ENCODE measurements around the gene ENTPD2. TPM values are rescaled to one million over a fixed set of nuclear protein-coding genes. Genes with fewer than 3 reads are reported as not detected.

ENTPD2 gene
- total and polyA plus RNA-seq, 2 of the 4 experiments (the other 2 are of a cell fraction), result not detected

DNA sequence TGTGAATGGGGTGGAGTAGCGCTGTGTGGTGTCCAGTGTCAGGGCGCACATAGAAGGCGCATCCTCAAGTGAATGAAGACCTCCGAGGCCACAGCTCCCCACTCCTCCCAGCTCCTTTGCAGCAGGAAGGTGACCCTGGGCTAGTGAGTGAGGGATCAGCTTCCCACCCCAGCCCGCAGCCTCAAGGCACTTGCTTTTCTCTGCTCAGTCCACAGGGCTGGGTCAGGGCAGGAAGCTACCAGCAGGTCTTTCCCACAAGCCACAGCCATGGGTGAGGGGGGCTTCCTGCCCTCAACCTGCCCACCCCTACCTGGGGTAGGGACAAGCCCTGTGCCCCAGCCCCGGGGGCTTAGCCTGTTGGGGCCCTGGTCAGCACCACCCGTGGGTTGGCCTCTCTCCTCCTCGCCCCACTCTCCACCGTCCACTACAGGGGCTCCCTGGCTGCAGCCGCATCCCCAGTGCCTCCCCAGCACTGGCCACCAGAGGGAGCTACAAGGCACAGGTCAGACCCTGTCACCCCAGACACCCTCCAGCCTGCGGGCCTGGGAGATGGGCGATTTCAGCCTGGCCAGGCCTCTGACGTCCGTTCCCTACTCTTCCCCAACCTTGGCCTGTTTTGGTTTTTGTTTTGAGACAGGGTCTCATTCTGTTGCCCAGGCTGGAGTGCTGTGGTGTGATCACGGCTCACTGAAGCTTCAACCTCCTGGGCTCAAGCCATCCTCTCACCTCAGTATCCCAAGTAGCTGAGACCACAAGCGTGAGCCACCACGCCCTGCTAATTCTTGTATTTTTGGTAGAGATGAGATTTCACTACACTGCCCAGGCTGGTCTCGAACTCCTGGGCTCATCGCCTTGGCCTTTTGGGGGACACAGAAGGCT is 24.6 kb downstream of the ENTPD2 start:
- H2AFZ ChIP-seq (replicated peaks; ENCODE audit: low read length, poor library complexity), result peak overlapping the region; percentile 92
- H2BK120ac ChIP-seq (ENCODE audit: low read depth, low read length), result no peak overlapping the region
- peak overlapping the region; percentile 85; the same call in 1 of the 2 replicates for H3K4me2 ChIP-seq (ENCODE audit: low read depth, low read length)
- TF ChIP-seq RAD21 (IDR thresholded peaks at IDR 0.05; ENCODE audit: low read length), result peak; percentile 41; the same call in 1 of the 2 replicates
- TF ChIP-seq, protein P1, sequence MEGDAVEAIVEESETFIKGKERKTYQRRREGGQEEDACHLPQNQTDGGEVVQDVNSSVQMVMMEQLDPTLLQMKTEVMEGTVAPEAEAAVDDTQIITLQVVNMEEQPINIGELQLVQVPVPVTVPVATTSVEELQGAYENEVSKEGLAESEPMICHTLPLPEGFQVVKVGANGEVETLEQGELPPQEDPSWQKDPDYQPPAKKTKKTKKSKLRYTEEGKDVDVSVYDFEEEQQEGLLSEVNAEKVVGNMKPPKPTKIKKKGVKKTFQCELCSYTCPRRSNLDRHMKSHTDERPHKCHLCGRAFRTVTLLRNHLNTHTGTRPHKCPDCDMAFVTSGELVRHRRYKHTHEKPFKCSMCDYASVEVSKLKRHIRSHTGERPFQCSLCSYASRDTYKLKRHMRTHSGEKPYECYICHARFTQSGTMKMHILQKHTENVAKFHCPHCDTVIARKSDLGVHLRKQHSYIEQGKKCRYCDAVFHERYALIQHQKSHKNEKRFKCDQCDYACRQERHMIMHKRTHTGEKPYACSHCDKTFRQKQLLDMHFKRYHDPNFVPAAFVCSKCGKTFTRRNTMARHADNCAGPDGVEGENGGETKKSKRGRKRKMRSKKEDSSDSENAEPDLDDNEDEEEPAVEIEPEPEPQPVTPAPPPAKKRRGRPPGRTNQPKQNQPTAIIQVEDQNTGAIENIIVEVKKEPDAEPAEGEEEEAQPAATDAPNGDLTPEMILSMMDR (conservative IDR thresholded peaks at IDR 0.05; ENCODE audit: low read depth, low read length), result peak; percentile 74
- peak; percentile 43 for TF ChIP-seq SMC3 (IDR thresholded peaks at IDR 0.05; ENCODE audit: low read depth, low read length)
- no peak for TF ChIP-seq RCOR1 (IDR thresholded peaks at IDR 0.05; ENCODE audit: insufficient replicate concordance, low read length)
- H3K9me1 ChIP-seq (ENCODE audit: insufficient read depth, low read length), result peaks cover 4% of the 10 kb centered on the region; the same call in 1 of the 2 replicates
- peak overlapping the region; percentile 90 for H2AK9ac ChIP-seq (replicated peaks; ENCODE audit: low read depth, low read length, poor library complexity)
- no peak overlapping the region for H2BK20ac ChIP-seq (ENCODE audit: low read depth, low read length)
- H3K9me3 ChIP-seq (ENCODE audit: control insufficient read depth, insufficient read depth, low read length), result no peaks in the 10 kb centered on the region
- H3K4me3 ChIP-seq (ENCODE audit: insufficient read depth, low read depth, low read length), result no peak overlapping the region; the same call in 1 of the 2 replicates
- H3K18ac ChIP-seq (ENCODE audit: low read depth, low read length), result no peak overlapping the region
- no peak overlapping the region for H2BK15ac ChIP-seq (ENCODE audit: low read depth, low read length)
- H3K4ac ChIP-seq (ENCODE audit: low read depth, low read length), result no peak overlapping the region
- ChIA-PET POLR2A (ENCODE audit: unreplicated experiment) (no interaction called here), CTCF (interaction anchor here (0.5 to 1.4 kb wide), 13 partner anchors 17 to 240 kb away, joined by 3 to 9 read pairs (median 3); partner anchors contain the start of genes AJM1, NPDC1, PAXX and SAPCD2)
- H4K5ac ChIP-seq (ENCODE audit: low read depth, low read length), result no peak overlapping the region
- H3K27ac ChIP-seq (ENCODE audit: insufficient read depth, low read length), result no peak overlapping the region
- H2BK5ac ChIP-seq (ENCODE audit: low read depth, low read length, poor library complexity, severe bottlenecking), result no peak overlapping the region
- ATAC-seq (ENCODE audit: low read depth), result peak; percentile 69
- dilution Hi-C loops (cut with HindIII; ENCODE audit: low sequenced_read_pairs, unreplicated experiment), result no loop called here
- H3K79me1 ChIP-seq (ENCODE audit: low read depth in 1 of 2, low read length in 2 of 2), result peaks cover 0 to 7% of the 10 kb centered on the region in 2 experiments; a peak in 2 of 4 replicates
- no TSS peak for BruUV-seq (replicated peaks)
- no peak overlapping the region for H3K14ac ChIP-seq (replicated peaks; ENCODE audit: low read depth, low read length)
- no peaks in the 10 kb centered on the region; the same call in 1 of the 2 replicates for H4K20me1 ChIP-seq (ENCODE audit: insufficient read depth, low read length)
- H3K27me3 ChIP-seq (ENCODE audit: control insufficient read depth, insufficient read depth, low read length), result peaks cover 2% of the 10 kb centered on the region; the same call in 1 of the 2 replicates
- intact Hi-C loops (cut with micrococcal nuclease), result loop anchor here (1.0 to 2.0 kb wide), 2 partner anchors 22 to 242 kb away; no protein-coding TSS in a partner anchor
- no peak overlapping the region for H4K8ac ChIP-seq (ENCODE audit: low read depth in 2 of 2, low read length in 2 of 2)
- no peak overlapping the region for H3K9ac ChIP-seq (ENCODE audit: low read depth, low read length)
- no peak overlapping the region for H3K56ac ChIP-seq (ENCODE audit: extremely low read depth, insufficient read depth, low read length)
- peak; percentile 36 for DNase-seq
- H2AK5ac ChIP-seq (ENCODE audit: low read depth, low read length), result peak overlapping the region; percentile 30; the same call in 1 of the 2 replicates
- in situ Hi-C loops (cut with MboI; ENCODE audit: low sequenced_read_pairs), result no loop called here
- WGBS, 2 experiments (ENCODE audit: extremely low coverage in 2 of 2, insufficient read length in 1 of 2), result 100% methylated on average over 2 of the region's 19 CpGs; no CpG with 5 or more reads in 1 of the 2 experiments
- no peaks in the 10 kb centered on the region for H3K36me3 ChIP-seq (ENCODE audit: control insufficient read depth, insufficient read depth, low read length)
- H3K23ac ChIP-seq (ENCODE audit: low read depth, low read length), result no peak overlapping the region
- H3K4me1 ChIP-seq (ENCODE audit: control insufficient read depth, insufficient read depth, low read length), result peaks cover 5% of the 10 kb centered on the region
- no peak overlapping the region for H4K91ac ChIP-seq (ENCODE audit: insufficient read depth, low read depth, low read length)

Measured in IMR-90 (cell line).